SK-N-SH (cell line): ENCODE results near the gene LCE1E. TPM values are rescaled to one million over a fixed set of nuclear protein-coding genes. Genes with fewer than 3 reads are reported as not detected.

Experiments
- CTCF ChIA-PET: fragments of 300-600, 350-600 bp; formaldehyde crosslinking; extraction: SDS; loops from one replicate; lab custom pipeline; 2021; lab: Yijun Ruan, JAX
- POLR2A ChIA-PET: fragments of 350-600 bp; sonication (Branson Sonifier 250); formaldehyde crosslinking; extraction: SDS; loops from one replicate; lab custom pipeline; 2020; ENCODE audit warnings: antibody characterized with exemption, inconsistent platforms; lab: Yijun Ruan, JAX
- DNase-seq: peaks from one replicate; pipeline ENCODE4 v3.0.0; 2012
- H2AFZ ChIP-seq: fragments of 200-600 bp; sonication (generic); 2 replicates; pipeline ENCODE4 v1.8.1; 2016; ENCODE audit warnings: antibody characterized with exemption, mild to moderate bottlenecking, low read depth
- H3F3A ChIP-seq: fragments of 200-600 bp; sonication (generic); replicated peaks from 2 replicates; pipeline ENCODE3; 2016; ENCODE audit warnings: antibody characterized with exemption, mild to moderate bottlenecking; ENCODE audit not compliant: insufficient read depth
- H3K27ac ChIP-seq, 2 experiments: fragments of 200-500 bp in 1 of 2; fragments of 200-600 bp in 1 of 2; sonication (Bioruptor generic) in 1 of 2; sonication (generic), shearing (Covaris generic) in 1 of 2; 2 replicates each; pipeline versions ENCODE4 v1.5.1 to v1.6.1; 2014 to 2016; ENCODE audit warnings: low read depth in 2 of 2, inconsistent platforms in 1 of 2, low read length in 1 of 2, mild to moderate bottlenecking in 1 of 2, mixed read lengths in 1 of 2
- H3K27me3 ChIP-seq: fragments of 200-600 bp; sonication (generic), shearing (Covaris generic); 2 replicates; pipeline ENCODE4 v1.6.1; 2016; ENCODE audit warnings: mixed run types; ENCODE audit not compliant: insufficient read depth
- H3K36me3 ChIP-seq, 2 experiments: fragments of 200-500 bp in 1 of 2; fragments of 200-600 bp in 1 of 2; sonication (Bioruptor generic) in 1 of 2; sonication (generic) in 1 of 2; replicated peaks in 1 of 2; 2 replicates each; pipeline versions ENCODE3 to v1.5.1; 2014 to 2016; ENCODE audit warnings: low read length in 1 of 2, mild to moderate bottlenecking in 1 of 2; ENCODE audit not compliant: insufficient read depth in 2 of 2, control insufficient read depth in 1 of 2
- H3K4me1 ChIP-seq, 2 experiments: fragments of 200-500 bp in 1 of 2; fragments of 200-600 bp in 1 of 2; sonication (Bioruptor generic) in 1 of 2; sonication (generic), shearing (Covaris generic) in 1 of 2; 2 replicates each; pipeline versions ENCODE4 v1.5.1 to v1.6.1; 2014 to 2016; ENCODE audit warnings: low read depth in 1 of 2, low read length in 1 of 2, mixed run types in 1 of 2; ENCODE audit not compliant: insufficient read depth in 2 of 2, control insufficient read depth in 1 of 2
- H3K4me2 ChIP-seq: fragments of 200-600 bp; sonication (generic), shearing (Covaris generic); 2 replicates; pipeline ENCODE4 v1.6.1; 2017; ENCODE audit warnings: mixed run types
- H3K4me3 ChIP-seq, 2 experiments: fragments of 200-500 bp in 1 of 2; fragments of 200-600 bp in 1 of 2; sonication (Bioruptor generic) in 1 of 2; sonication (generic), shearing (Covaris generic) in 1 of 2; 2 replicates each; pipeline versions ENCODE4 v1.5.1 to v1.8.1; 2014 to 2016; ENCODE audit warnings: low read depth in 2 of 2, inconsistent platforms in 1 of 2, low read length in 1 of 2, mild to moderate bottlenecking in 1 of 2, mixed read lengths in 1 of 2, moderate library complexity in 1 of 2
- H3K79me2 ChIP-seq: fragments of 200-600 bp; sonication (generic); 2 replicates; pipeline ENCODE4 v1.8.1; 2017; ENCODE audit warnings: mild to moderate bottlenecking; ENCODE audit not compliant: insufficient read depth
- H3K9ac ChIP-seq: fragments of 200-600 bp; sonication (generic); 2 replicates; pipeline ENCODE4 v1.6.1; 2017; ENCODE audit warnings: mixed run types
- H3K9me2 ChIP-seq: fragments of 200-600 bp; sonication (generic); 2 replicates; pipeline ENCODE4 v1.6.1; 2017; ENCODE audit warnings: mixed run types
- H3K9me3 ChIP-seq: fragments of 200-600 bp; sonication (generic); 2 replicates; pipeline ENCODE4 v1.6.1; 2017; ENCODE audit warnings: mixed run types, mild to moderate bottlenecking, moderate library complexity
- H4K20me1 ChIP-seq: fragments of 200-600 bp; sonication (generic); 2 replicates; pipeline ENCODE4 v1.6.1; 2017; ENCODE audit warnings: mild to moderate bottlenecking, mixed run types; ENCODE audit not compliant: insufficient read depth
- CHD2 ChIP-seq: fragments of 150-350 bp; IDR thresholded peaks from 2 replicates; pipeline ENCODE4 v1.6.1; 2018; ENCODE audit warnings: low read length; ENCODE audit not compliant: partially characterized antibody
- ELF1 ChIP-seq: IDR thresholded peaks from 2 replicates; pipeline ENCODE4 v1.4.0; 2012
- EP300 ChIP-seq, 2 experiments: IDR thresholded peaks; 2 replicates each; pipeline versions ENCODE4 v1.4.0 to v1.6.1; 2012; ENCODE audit warnings: borderline replicate concordance in 1 of 2, low read depth in 1 of 2, low read length in 1 of 2
- FOXM1 ChIP-seq: IDR thresholded peaks from 2 replicates; pipeline ENCODE4 v1.4.0; 2012; ENCODE audit warnings: low read depth, mild to moderate bottlenecking
- GATA2 ChIP-seq: sonication (generic); formaldehyde crosslinking; IDR thresholded peaks from 2 replicates; pipeline ENCODE4 v1.5.0; 2020; ENCODE audit warnings: mild to moderate bottlenecking, missing genetic modification reagents
- JUND ChIP-seq: IDR thresholded peaks from 2 replicates; pipeline ENCODE4 v1.4.0; 2012
- RCOR1 ChIP-seq: fragments of 150-350 bp; IDR thresholded peaks from 2 replicates; pipeline ENCODE4 v1.6.1; 2017; ENCODE audit warnings: antibody characterized with exemption, low read length
- RXRA ChIP-seq: IDR thresholded peaks from 2 replicates; pipeline ENCODE4 v1.4.0; 2012; ENCODE audit warnings: low read depth, mild to moderate bottlenecking, borderline replicate concordance
- SIN3A ChIP-seq: IDR thresholded peaks from 2 replicates; pipeline ENCODE4 v1.6.1; 2012; ENCODE audit warnings: low read depth, mild to moderate bottlenecking, low read length, moderate library complexity, borderline replicate concordance
- SMC3 ChIP-seq: IDR thresholded peaks from 2 replicates; pipeline ENCODE4 v1.6.1; 2012; ENCODE audit warnings: low read depth, low read length, improper control_type of control experiment
- TAF1 ChIP-seq: IDR thresholded peaks from 2 replicates; pipeline ENCODE4 v1.6.1; 2012; ENCODE audit warnings: low read depth, mild to moderate bottlenecking, low read length, moderate library complexity, borderline replicate concordance
- TCF12 ChIP-seq: IDR thresholded peaks from 2 replicates; pipeline ENCODE4 v1.4.0; 2012
- YY1 ChIP-seq: IDR thresholded peaks from 2 replicates; pipeline ENCODE4 v1.4.0; 2012; ENCODE audit warnings: low read depth, mild to moderate bottlenecking
- WGBS: methylation state at CpG from one replicate; pipeline ENCODE4 v1.1.6; 2017; ENCODE audit warnings: low lambda C conversion rate; 5-methylcytosine and 5-hydroxymethylcytosine counted together
- polyA plus RNA-seq, 3 experiments: library from polyadenylated mRNA; depleted of rRNA; stranded (reverse); fragments of >200 nt; gene quantifications; 2 replicates each; pipeline ENCODE4 v1.2.3, GENCODE V29; 2012
- TF ChIP-seq, protein P1 (sequence below): IDR thresholded peaks from 2 replicates; pipeline ENCODE4; 2012
- TF ChIP-seq, protein P2 (sequence below): IDR thresholded peaks from 2 replicates; pipeline ENCODE4 v1.4.0; 2012; ENCODE audit warnings: low read depth, borderline replicate concordance
- TF ChIP-seq, protein P3 (sequence below): fragments of 150-350 bp; IDR thresholded peaks from 2 replicates; pipeline ENCODE4 v1.6.1; 2016; ENCODE audit warnings: mild to moderate bottlenecking, low read depth, low read length

Gene LCE1E
- polyA plus RNA-seq, 1 of the 3 experiments (the other 2 are of a cell fraction): not detected

DNA sequence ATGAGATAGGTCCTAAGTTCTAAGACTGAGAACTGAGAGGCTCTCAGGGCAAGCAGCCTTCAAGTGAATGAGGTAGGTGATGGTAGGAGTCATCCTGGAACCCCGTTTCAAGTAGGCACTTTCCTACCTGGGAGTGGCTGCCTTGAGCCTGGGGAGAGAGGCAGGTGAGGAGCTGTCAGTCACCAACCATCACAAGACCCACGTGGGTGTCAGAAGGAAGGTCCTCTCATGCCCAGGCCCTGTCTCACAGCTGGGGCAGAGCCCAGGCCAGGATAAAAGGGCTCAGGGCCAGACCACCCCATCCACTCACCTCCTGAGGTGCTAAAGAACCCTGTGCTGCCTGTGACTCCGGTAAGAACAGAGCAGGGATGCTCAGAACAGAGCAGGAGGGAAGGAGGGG is 10.4 kb downstream of the LCE1E start, which contains the start of gene LCE1D:
Gene LCE1D (plus strand): TSS at position 301 of the 400 bp plus-strand sequence. CDS start 1,074 bp downstream, outside the sequence.
- no peaks in the 10 kb centered on the region for H3K36me3 ChIP-seq
- H3K4me1 ChIP-seq: no peaks in the 10 kb centered on the region
- TF ChIP-seq FOXM1: no peak
- no peak for TF ChIP-seq TAF1
- TF ChIP-seq TCF12: no peak
- TF ChIP-seq CHD2: no peak
- TF ChIP-seq ELF1: no peak

DNA sequence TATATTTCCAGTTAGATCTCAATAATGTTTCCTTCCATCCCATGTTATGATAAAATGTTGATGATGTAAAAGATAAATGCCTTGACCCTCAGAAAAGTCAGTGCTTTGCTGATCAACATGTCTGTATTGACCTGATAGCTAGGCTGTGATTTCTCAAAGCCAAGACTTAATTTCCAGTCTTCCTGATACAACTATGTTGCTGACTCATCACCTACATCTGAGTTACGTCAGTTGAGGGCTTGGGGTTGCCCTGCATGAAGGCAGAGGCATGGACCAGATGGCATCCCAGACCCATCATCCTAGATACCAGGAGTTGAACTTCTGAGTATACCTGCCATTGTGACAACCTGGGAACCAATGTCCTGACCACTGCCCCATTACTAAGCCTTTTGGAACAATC is 15.3 kb downstream of the LCE1E start:
- DNase-seq: no peak
- no peak overlapping the region for H2AFZ ChIP-seq
- H3K27me3 ChIP-seq: no peaks in the 10 kb centered on the region; the same call in 1 of the 2 replicates
- H3K9ac ChIP-seq: no peak overlapping the region
- H3K79me2 ChIP-seq: no peaks in the 10 kb centered on the region
- H3K4me1 ChIP-seq: no peaks in the 10 kb centered on the region
- POLR2A ChIA-PET: no interaction called here
- CTCF ChIA-PET: interaction anchor here (0.6 kb wide), 1 partner anchor 128 kb away, joined by 3 read pairs; no protein-coding TSS in a partner anchor
- H3K9me3 ChIP-seq: no peaks in the 10 kb centered on the region
- H3K27ac ChIP-seq: no peak overlapping the region
- no peaks in the 10 kb centered on the region for H3K36me3 ChIP-seq
- no peaks in the 10 kb centered on the region for H3K9me2 ChIP-seq
- TF ChIP-seq RCOR1 (no peak), RXRA (no peak), CHD2 (no peak), JUND (no peak), SMC3 (no peak), FOXM1 (no peak), GATA2 (CRISPR knock-in tag) (no peak), SIN3A (no peak), YY1 (no peak), EP300 (IDR thresholded peaks at IDR 0.05; ENCODE audit: borderline replicate concordance in 1 of 2, low read depth in 1 of 2, low read length in 1 of 2) (no peak)
- TF ChIP-seq, protein P1, sequence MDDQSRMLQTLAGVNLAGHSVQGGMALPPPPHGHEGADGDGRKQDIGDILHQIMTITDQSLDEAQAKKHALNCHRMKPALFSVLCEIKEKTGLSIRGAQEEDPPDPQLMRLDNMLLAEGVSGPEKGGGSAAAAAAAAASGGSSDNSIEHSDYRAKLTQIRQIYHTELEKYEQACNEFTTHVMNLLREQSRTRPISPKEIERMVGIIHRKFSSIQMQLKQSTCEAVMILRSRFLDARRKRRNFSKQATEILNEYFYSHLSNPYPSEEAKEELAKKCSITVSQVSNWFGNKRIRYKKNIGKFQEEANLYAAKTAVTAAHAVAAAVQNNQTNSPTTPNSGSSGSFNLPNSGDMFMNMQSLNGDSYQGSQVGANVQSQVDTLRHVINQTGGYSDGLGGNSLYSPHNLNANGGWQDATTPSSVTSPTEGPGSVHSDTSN: no peak
- TF ChIP-seq, protein P2, sequence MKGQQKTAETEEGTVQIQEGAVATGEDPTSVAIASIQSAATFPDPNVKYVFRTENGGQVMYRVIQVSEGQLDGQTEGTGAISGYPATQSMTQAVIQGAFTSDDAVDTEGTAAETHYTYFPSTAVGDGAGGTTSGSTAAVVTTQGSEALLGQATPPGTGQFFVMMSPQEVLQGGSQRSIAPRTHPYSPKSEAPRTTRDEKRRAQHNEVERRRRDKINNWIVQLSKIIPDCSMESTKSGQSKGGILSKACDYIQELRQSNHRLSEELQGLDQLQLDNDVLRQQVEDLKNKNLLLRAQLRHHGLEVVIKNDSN: no peak
- TF ChIP-seq, protein P3, sequence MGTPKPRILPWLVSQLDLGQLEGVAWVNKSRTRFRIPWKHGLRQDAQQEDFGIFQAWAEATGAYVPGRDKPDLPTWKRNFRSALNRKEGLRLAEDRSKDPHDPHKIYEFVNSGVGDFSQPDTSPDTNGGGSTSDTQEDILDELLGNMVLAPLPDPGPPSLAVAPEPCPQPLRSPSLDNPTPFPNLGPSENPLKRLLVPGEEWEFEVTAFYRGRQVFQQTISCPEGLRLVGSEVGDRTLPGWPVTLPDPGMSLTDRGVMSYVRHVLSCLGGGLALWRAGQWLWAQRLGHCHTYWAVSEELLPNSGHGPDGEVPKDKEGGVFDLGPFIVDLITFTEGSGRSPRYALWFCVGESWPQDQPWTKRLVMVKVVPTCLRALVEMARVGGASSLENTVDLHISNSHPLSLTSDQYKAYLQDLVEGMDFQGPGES: no peak
- H3F3A ChIP-seq: no peaks in the 10 kb centered on the region
- H3K4me2 ChIP-seq: no peak overlapping the region
- H3K4me3 ChIP-seq: no peak overlapping the region
- H4K20me1 ChIP-seq: no peaks in the 10 kb centered on the region
- WGBS: 0% methylated on average over 1 of the region's 1 CpG

More for the DNA sequence above, 10.4 kb downstream of the LCE1E start, which contains the start of gene LCE1D:
- POLR2A ChIA-PET: no interaction called here
- no peak for DNase-seq
- Histone ChIP-seq H3K79me2 (no peaks in the 10 kb centered on the region), H3K9me2 (no peaks in the 10 kb centered on the region), H3K4me3 (no peak within 1 kb of the TSS), H3K27ac (no peak within 1 kb of the TSS), H3K4me2 (no peak within 1 kb of the TSS), H2AFZ (no peak within 1 kb of the TSS), H3K27me3 (no peaks in the 10 kb centered on the region), H3K9ac (no peak within 1 kb of the TSS), H4K20me1 (no peaks in the 10 kb centered on the region), H3K9me3 (no peaks in the 10 kb centered on the region), H3F3A (no peaks in the 10 kb centered on the region)
- CTCF ChIA-PET: no interaction called here
- 0% methylated on average over 1 of the region's 3 CpGs for WGBS
